Neural progenitor cell (in vitro differentiated cells): ENCODE results near the gene AP5S1.

ENCODE experiments used
- EZH2 ChIP-seq: fragments of 200-600 bp; sonication (generic); IDR thresholded peaks from 2 replicates; pipeline ENCODE4 v1.6.1; 2017; ENCODE audit warnings: antibody characterized with exemption, mild to moderate bottlenecking, moderate library complexity
- TF ChIP-seq, protein P1 (sequence below): fragments of 200-600 bp; sonication (generic); IDR thresholded peaks from 2 replicates; pipeline ENCODE4 v1.5.1; 2017; ENCODE audit warnings: antibody characterized with exemption, mild to moderate bottlenecking

DNA sequence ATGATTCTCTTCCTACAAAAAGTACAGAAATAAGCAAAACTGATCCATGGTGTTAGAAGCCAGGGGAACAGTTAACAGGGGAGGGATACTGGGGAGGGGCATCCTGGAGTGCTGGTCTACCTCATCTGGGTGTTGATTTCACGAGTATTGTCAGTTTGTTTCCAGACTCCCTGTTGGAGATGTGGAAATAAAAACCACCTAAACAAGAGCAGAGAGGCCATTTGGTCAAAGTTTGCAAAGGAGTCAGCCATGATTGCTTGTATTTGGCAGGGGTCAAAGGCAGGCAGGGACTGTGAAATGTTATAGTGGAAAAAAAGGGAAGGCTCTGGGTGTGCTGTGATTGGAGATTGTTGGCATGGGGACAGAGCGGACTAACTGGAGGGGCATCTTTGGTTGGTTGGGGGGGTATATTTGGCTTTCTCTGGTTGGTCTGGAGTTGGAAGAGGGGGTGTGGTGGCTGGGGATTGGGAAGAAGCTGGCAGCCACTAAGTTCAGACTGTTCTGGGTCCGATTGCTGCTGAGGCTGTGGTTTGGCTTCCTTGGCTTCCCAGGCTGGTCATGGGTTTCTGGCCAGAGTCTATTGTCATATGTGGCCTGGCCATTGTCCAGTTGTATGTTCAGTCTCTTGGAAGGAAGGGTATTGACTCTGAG, 54.0 kb downstream of the AP5S1 start:
- TF ChIP-seq, protein P1, sequence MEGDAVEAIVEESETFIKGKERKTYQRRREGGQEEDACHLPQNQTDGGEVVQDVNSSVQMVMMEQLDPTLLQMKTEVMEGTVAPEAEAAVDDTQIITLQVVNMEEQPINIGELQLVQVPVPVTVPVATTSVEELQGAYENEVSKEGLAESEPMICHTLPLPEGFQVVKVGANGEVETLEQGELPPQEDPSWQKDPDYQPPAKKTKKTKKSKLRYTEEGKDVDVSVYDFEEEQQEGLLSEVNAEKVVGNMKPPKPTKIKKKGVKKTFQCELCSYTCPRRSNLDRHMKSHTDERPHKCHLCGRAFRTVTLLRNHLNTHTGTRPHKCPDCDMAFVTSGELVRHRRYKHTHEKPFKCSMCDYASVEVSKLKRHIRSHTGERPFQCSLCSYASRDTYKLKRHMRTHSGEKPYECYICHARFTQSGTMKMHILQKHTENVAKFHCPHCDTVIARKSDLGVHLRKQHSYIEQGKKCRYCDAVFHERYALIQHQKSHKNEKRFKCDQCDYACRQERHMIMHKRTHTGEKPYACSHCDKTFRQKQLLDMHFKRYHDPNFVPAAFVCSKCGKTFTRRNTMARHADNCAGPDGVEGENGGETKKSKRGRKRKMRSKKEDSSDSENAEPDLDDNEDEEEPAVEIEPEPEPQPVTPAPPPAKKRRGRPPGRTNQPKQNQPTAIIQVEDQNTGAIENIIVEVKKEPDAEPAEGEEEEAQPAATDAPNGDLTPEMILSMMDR, result no peak
- TF ChIP-seq EZH2, result no peak
